IMR-90 (cell line): ENCODE data around the gene KPNA5. TPM values are rescaled to one million over a fixed set of nuclear protein-coding genes. Genes with fewer than 3 reads are reported as not detected.
"Not testable (repeated sequence)": the region's sequence is repeated elsewhere in the genome, so short reads cannot be mapped to it uniquely, and the experiment has no call there.

Source experiments
- ATAC-seq: fragments of 200-7000 bp; cut with Tn5 transposase; 2 replicates; pipeline ENCODE4 v1.9.1; 2020; ENCODE audit warnings: low read depth, mild to moderate bottlenecking, moderate library complexity
- BruUV-seq: library from RNA; stranded (reverse); fragments of 400-500 nt; replicated peaks from 2 replicates; lab custom pipeline; 2021; lab: Mats Ljungman, UMichigan
- CTCF ChIA-PET: fragments of 300-600 bp; formaldehyde crosslinking; extraction: SDS; loops from one replicate; lab custom pipeline; 2021; ENCODE audit warnings: antibody characterized with exemption; lab: Yijun Ruan, JAX
- POLR2A ChIA-PET: fragments of 300-600 bp; sonication (Branson Sonifier 250); formaldehyde crosslinking; loops from one replicate; lab custom pipeline; 2022; ENCODE audit warnings: antibody characterized with exemption; ENCODE audit not compliant: unreplicated experiment; lab: Charles Lee
- DNase-seq: peaks from one replicate; pipeline ENCODE4 v3.0.0; 2013
- H2AFZ ChIP-seq: replicated peaks from 2 replicates; pipeline ENCODE3; 2013; ENCODE audit warnings: low read length, mild to moderate bottlenecking; ENCODE audit not compliant: poor library complexity
- H2AK5ac ChIP-seq: 2 replicates; pipeline ENCODE4 v1.6.1; 2013; ENCODE audit warnings: low read depth, low read length, inconsistent platforms
- H2AK9ac ChIP-seq: replicated peaks from 2 replicates; pipeline ENCODE3; 2013; ENCODE audit warnings: mild to moderate bottlenecking, low read depth, low read length, moderate library complexity; ENCODE audit not compliant: poor library complexity
- H2BK120ac ChIP-seq: 2 replicates; pipeline ENCODE4 v1.6.1; 2013; ENCODE audit warnings: low read depth, low read length, inconsistent platforms
- H2BK15ac ChIP-seq: 3 replicates; pipeline ENCODE4 v1.6.1; 2013; ENCODE audit warnings: low read depth, low read length, inconsistent platforms
- H2BK20ac ChIP-seq: 2 replicates; pipeline ENCODE4 v1.6.1; 2013; ENCODE audit warnings: low read depth, mild to moderate bottlenecking, inconsistent platforms, low read length, moderate library complexity
- H2BK5ac ChIP-seq: 2 replicates; pipeline ENCODE4 v1.6.1; 2013; ENCODE audit warnings: mild to moderate bottlenecking, low read depth, low read length, inconsistent platforms; ENCODE audit not compliant: poor library complexity, severe bottlenecking
- H3K14ac ChIP-seq: replicated peaks from 2 replicates; pipeline ENCODE4 v1.6.1; 2013; ENCODE audit warnings: low read depth, low read length, inconsistent platforms
- H3K18ac ChIP-seq: 2 replicates; pipeline ENCODE4 v1.6.1; 2013; ENCODE audit warnings: low read depth, low read length, control low read depth
- H3K23ac ChIP-seq: 2 replicates; pipeline ENCODE4 v1.6.1; 2013; ENCODE audit warnings: low read depth, low read length, inconsistent platforms
- H3K27ac ChIP-seq: 2 replicates; pipeline ENCODE4 v1.5.1; 2013; ENCODE audit warnings: mild to moderate bottlenecking, control low read depth, low read length; ENCODE audit not compliant: insufficient read depth
- H3K27me3 ChIP-seq: 2 replicates; pipeline ENCODE4 v1.6.1; 2013; ENCODE audit warnings: low read length; ENCODE audit not compliant: control insufficient read depth, insufficient read depth
- H3K36me3 ChIP-seq: 2 replicates; pipeline ENCODE4 v1.6.1; 2013; ENCODE audit warnings: low read length, mixed read lengths; ENCODE audit not compliant: control insufficient read depth, insufficient read depth
- H3K4ac ChIP-seq: 2 replicates; pipeline ENCODE4 v1.6.1; 2013; ENCODE audit warnings: low read depth, low read length, inconsistent platforms
- H3K4me1 ChIP-seq: 2 replicates; pipeline ENCODE4 v1.6.1; 2013; ENCODE audit warnings: low read length, mixed read lengths; ENCODE audit not compliant: control insufficient read depth, insufficient read depth
- H3K4me2 ChIP-seq: 2 replicates; pipeline ENCODE4 v1.6.1; 2013; ENCODE audit warnings: low read depth, mild to moderate bottlenecking, control low read depth, low read length, moderate library complexity
- H3K4me3 ChIP-seq: 2 replicates; pipeline ENCODE4 v1.5.1; 2013; ENCODE audit warnings: low read depth, mild to moderate bottlenecking, control low read depth, low read length, moderate library complexity; ENCODE audit not compliant: insufficient read depth
- H3K56ac ChIP-seq: 2 replicates; pipeline ENCODE4 v1.6.1; 2013; ENCODE audit warnings: low read length, inconsistent platforms; ENCODE audit not compliant: insufficient read depth; ENCODE audit errors: extremely low read depth
- H3K79me1 ChIP-seq, 2 experiments: 2 replicates each; pipeline ENCODE4 v1.6.1; 2013; ENCODE audit warnings: low read length in 2 of 2, inconsistent platforms in 1 of 2, low read depth in 1 of 2
- H3K9ac ChIP-seq: 2 replicates; pipeline ENCODE4 v1.6.1; 2013; ENCODE audit warnings: low read depth, low read length, control low read depth
- H3K9me1 ChIP-seq: 2 replicates; pipeline ENCODE4 v1.6.1; 2013; ENCODE audit warnings: low read length, inconsistent platforms; ENCODE audit not compliant: insufficient read depth
- H3K9me3 ChIP-seq: 2 replicates; pipeline ENCODE4 v1.6.1; 2013; ENCODE audit warnings: low read length; ENCODE audit not compliant: control insufficient read depth, insufficient read depth
- H4K20me1 ChIP-seq: 2 replicates; pipeline ENCODE4 v1.6.1; 2013; ENCODE audit warnings: low read length, inconsistent platforms; ENCODE audit not compliant: insufficient read depth
- H4K5ac ChIP-seq: 2 replicates; pipeline ENCODE4 v1.6.1; 2013; ENCODE audit warnings: mild to moderate bottlenecking, low read depth, low read length, control low read depth
- H4K8ac ChIP-seq, 2 experiments: 2 replicates each; pipeline ENCODE4 v1.6.1; 2013; ENCODE audit warnings: low read depth in 2 of 2, low read length in 2 of 2, control low read depth in 1 of 2, inconsistent platforms in 1 of 2
- H4K91ac ChIP-seq: 2 replicates; pipeline ENCODE4 v1.6.1; 2013; ENCODE audit warnings: low read depth, low read length, inconsistent platforms; ENCODE audit not compliant: insufficient read depth
- MAFK ChIP-seq: IDR thresholded peaks from 2 replicates; pipeline ENCODE4 v1.6.1; 2012; ENCODE audit warnings: low read depth, low read length, improper control_type of control experiment
- MAZ ChIP-seq: IDR thresholded peaks from 2 replicates; pipeline ENCODE4 v1.6.1; 2012; ENCODE audit warnings: low read depth, mild to moderate bottlenecking, low read length, improper control_type of control experiment, moderate library complexity, borderline replicate concordance
- WGBS, 2 experiments: methylation state at CpG; one replicate each; pipeline versions ENCODE4 v1.1.5 to v1.1.7; 2013; ENCODE audit warnings: missing lambda C conversion rate in 2 of 2; ENCODE audit not compliant: insufficient read length in 1 of 2; ENCODE audit errors: extremely low coverage in 2 of 2; 5-methylcytosine and 5-hydroxymethylcytosine counted together
- dilution Hi-C: fragments of 300-500 bp; cut with HindIII; formaldehyde crosslinking; loops from one replicate; pipeline ENCODE4 v1.14.3; 2018; ENCODE audit warnings: low sequenced_read_pairs; ENCODE audit not compliant: unreplicated experiment
- in situ Hi-C: fragments of 300-500 bp; cut with MboI; formaldehyde crosslinking; loops from 3 replicates; pipeline ENCODE4 v1.14.3; 2019; ENCODE audit warnings: low sequenced_read_pairs, inconsistent platforms, mixed read lengths
- intact Hi-C: fragments of 100-400 bp; cut with micrococcal nuclease; formaldehyde crosslinking; loops from 2 replicates; pipeline ENCODE4 v1.10.0; 2022
- polyA plus RNA-seq, 3 experiments: library from polyadenylated mRNA; depleted of rRNA; stranded (reverse); fragments of >200 nt; gene quantifications; 2 replicates each; pipeline ENCODE4 v1.2.3, GENCODE V29; 2012; ENCODE audit warnings: low replicate concordance in 1 of 3
- total RNA-seq: library from RNA; depleted of rRNA; stranded (reverse); fragments of >200 nt; gene quantifications from 2 replicates; pipeline ENCODE4 v1.2.3, GENCODE V29; 2012

The KPNA5 gene
- total and polyA plus RNA-seq, 2 of the 4 experiments (the other 2 are of a cell fraction) = 2.2 to 5.9 TPM

GRCh38 chr6:116737004-116737403 lies 56.0 kb downstream of the KPNA5 start:
- no peak overlapping the region for H4K8ac ChIP-seq
- dilution Hi-C loops (no loop called here), intact Hi-C loops (no loop called here), in situ Hi-C loops (no loop called here)
- no peak overlapping the region for H2AK5ac ChIP-seq
- no peak overlapping the region for H3K4me3 ChIP-seq
- ChIA-PET CTCF (no interaction called here), POLR2A (no interaction called here)
- no peaks in the 10 kb centered on the region for H3K27me3 ChIP-seq
- H4K5ac ChIP-seq = no peak overlapping the region
- no peaks in the 10 kb centered on the region for H3K36me3 ChIP-seq
- no peak overlapping the region for H3K14ac ChIP-seq
- H2BK20ac ChIP-seq = no peak overlapping the region
- no peak overlapping the region for H2AFZ ChIP-seq
- peaks cover 2% of the 10 kb centered on the region; the same call in 1 of the 2 replicates for H3K9me3 ChIP-seq
- TF ChIP-seq MAZ (no peak), MAFK (peak; percentile 71)
- BruUV-seq = no TSS peak
- WGBS, 2 experiments = no CpG with 5 or more reads among the region's 3 CpGs
- no peak overlapping the region for H2BK120ac ChIP-seq
- H3K18ac ChIP-seq = no peak overlapping the region
- H2AK9ac ChIP-seq = no peak overlapping the region
- H3K56ac ChIP-seq = no peak overlapping the region
- H3K9me1 ChIP-seq = no peaks in the 10 kb centered on the region
- H3K4ac ChIP-seq = no peak overlapping the region
- H3K27ac ChIP-seq = no peak overlapping the region
- H2BK5ac ChIP-seq = no peak overlapping the region
- H3K9ac ChIP-seq = no peak overlapping the region
- H3K4me2 ChIP-seq = no peak overlapping the region
- H2BK15ac ChIP-seq = no peak overlapping the region
- H4K91ac ChIP-seq = no peak overlapping the region
- no peaks in the 10 kb centered on the region for H4K20me1 ChIP-seq
- ATAC-seq (no peak; the same call in 1 of the 2 replicates), DNase-seq (peak; percentile 2)
- H3K23ac ChIP-seq = no peak overlapping the region
- no peaks in the 10 kb centered on the region for H3K79me1 ChIP-seq
- H3K4me1 ChIP-seq = no peaks in the 10 kb centered on the region

GRCh38 chr6:116740486-116740885 lies 59.5 kb downstream of the KPNA5 start:
- ATAC-seq, H4K5ac ChIP-seq, H3K4me2 ChIP-seq, H3K9me3 ChIP-seq, DNase-seq, H2BK20ac ChIP-seq, H3K9ac ChIP-seq, H2BK120ac ChIP-seq, H4K91ac ChIP-seq, H3K27me3 ChIP-seq, H3K4me1 ChIP-seq, H2BK15ac ChIP-seq, H3K36me3 ChIP-seq, H3K23ac ChIP-seq, H4K20me1 ChIP-seq, H2BK5ac ChIP-seq, H3K27ac ChIP-seq, H2AK9ac ChIP-seq, H3K14ac ChIP-seq, BruUV-seq, in situ Hi-C loops, H2AFZ ChIP-seq, CTCF ChIA-PET, H3K9me1 ChIP-seq, dilution Hi-C loops, H3K18ac ChIP-seq, H4K8ac ChIP-seq, H3K79me1 ChIP-seq, H3K56ac ChIP-seq, H3K4me3 ChIP-seq, POLR2A ChIA-PET, intact Hi-C loops, H3K4ac ChIP-seq, H2AK5ac ChIP-seq: not testable (repeated sequence)
- WGBS, 2 experiments = no CpG with 5 or more reads among the region's 3 CpGs
